Tibial nerve (tissue), 4 donors: Measurements from ENCODE around the gene IPO8.

ENCODE experiments used
- EP300 ChIP-seq, 2 donors: sonication (generic); formaldehyde crosslinking; IDR thresholded peaks; one replicate each; pipeline ENCODE4 v1.6.1; 2017; ENCODE audit warnings: antibody characterized with exemption in 2 of 2, mild to moderate bottlenecking in 1 of 2
- POLR2A ChIP-seq, 2 donors: fragments of 450-650 bp; IDR thresholded peaks; one replicate each; pipeline ENCODE4 v1.6.1; 2017; ENCODE audit warnings: antibody characterized with exemption in 2 of 2, mild to moderate bottlenecking in 2 of 2, moderate library complexity in 2 of 2
- TF ChIP-seq, protein P1 (sequence below), 5 experiments: fragments of 200-600 bp in 3 of 5; fragments of 450-650 bp in 2 of 5; sonication (generic) in 3 of 5; IDR thresholded peaks; one replicate each; pipeline ENCODE4 v1.5.1; 2016 to 2019; ENCODE audit warnings: antibody characterized with exemption in 5 of 5, mild to moderate bottlenecking in 3 of 5, moderate library complexity in 2 of 5

- TF ChIP-seq, protein P1, sequence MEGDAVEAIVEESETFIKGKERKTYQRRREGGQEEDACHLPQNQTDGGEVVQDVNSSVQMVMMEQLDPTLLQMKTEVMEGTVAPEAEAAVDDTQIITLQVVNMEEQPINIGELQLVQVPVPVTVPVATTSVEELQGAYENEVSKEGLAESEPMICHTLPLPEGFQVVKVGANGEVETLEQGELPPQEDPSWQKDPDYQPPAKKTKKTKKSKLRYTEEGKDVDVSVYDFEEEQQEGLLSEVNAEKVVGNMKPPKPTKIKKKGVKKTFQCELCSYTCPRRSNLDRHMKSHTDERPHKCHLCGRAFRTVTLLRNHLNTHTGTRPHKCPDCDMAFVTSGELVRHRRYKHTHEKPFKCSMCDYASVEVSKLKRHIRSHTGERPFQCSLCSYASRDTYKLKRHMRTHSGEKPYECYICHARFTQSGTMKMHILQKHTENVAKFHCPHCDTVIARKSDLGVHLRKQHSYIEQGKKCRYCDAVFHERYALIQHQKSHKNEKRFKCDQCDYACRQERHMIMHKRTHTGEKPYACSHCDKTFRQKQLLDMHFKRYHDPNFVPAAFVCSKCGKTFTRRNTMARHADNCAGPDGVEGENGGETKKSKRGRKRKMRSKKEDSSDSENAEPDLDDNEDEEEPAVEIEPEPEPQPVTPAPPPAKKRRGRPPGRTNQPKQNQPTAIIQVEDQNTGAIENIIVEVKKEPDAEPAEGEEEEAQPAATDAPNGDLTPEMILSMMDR (IDR thresholded peaks at IDR 0.05) = no peak
- TF ChIP-seq POLR2A (IDR thresholded peaks at IDR 0.05) (no peak), EP300 (IDR thresholded peaks at IDR 0.05) (no peak)
Measured at GRCh38 chr12:30696486-30696885, 817 bp upstream of the IPO8 start.
